Effector CD8-positive, alpha-beta T cell (primary cell): Measurements from ENCODE around the gene CLIC3.

Source experiments
- DNase-seq: peaks from one replicate; lab custom pipeline; 2025; lab: John Stamatoyannopoulos, UW

The CLIC3 gene

DNA sequence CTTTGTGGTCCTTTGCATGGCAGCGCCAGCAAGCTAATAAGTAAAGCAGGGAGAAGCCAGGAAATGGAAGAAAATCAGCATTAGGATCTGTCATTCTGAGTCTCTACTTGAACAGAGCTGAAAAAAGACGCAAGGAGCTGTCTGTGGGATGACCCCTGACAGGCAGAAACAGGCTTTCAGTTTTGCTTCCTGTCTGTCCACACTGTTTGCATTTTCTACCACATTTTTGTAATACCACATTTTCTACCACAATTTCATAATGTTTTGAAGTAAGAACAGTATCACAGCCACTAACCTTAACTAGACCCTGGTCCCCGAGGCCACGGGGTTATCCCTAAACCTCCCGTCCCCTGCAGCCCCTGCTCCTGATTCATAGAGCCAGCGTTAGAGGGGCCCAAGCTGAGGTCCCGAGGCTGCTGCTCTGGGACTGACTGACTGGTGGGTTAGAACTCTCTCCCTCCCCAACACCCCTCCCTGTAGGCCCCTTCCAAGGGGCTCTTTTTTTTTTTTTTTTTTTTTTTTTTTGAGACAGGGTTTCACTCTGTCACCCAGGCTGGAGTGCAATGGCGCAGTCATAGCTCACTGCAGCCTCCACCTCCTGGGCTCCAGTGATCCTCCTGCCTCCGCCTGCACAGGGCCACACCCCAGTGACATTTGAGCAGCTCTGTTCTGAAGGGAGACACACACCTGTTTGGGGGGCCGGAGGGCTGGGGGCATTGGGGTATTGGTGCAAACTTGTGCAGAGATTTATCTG lies 4.0 kb upstream of the CLIC3 start:
- no peak for DNase-seq

DNA sequence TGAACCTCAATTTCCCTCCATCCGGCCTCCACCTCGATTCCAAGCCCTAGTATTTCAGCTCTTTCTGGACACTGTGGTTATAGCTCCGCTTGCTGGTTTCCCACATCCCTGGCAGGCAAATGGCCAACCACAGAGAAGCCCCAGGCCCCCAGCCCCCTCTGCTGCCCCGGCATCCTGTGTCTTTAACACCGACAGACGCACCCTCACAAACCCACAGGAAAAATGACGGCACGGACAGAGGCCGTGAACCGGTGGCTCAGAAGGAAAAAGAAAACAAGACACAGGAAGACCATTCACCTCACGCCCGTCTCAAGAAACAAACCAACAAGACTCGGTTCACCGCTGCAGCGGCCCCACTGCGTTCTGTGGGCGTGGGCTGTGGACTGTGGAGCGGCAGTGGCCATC lies 1.5 kb upstream of the CLIC3 start:
- no peak for DNase-seq

DNA sequence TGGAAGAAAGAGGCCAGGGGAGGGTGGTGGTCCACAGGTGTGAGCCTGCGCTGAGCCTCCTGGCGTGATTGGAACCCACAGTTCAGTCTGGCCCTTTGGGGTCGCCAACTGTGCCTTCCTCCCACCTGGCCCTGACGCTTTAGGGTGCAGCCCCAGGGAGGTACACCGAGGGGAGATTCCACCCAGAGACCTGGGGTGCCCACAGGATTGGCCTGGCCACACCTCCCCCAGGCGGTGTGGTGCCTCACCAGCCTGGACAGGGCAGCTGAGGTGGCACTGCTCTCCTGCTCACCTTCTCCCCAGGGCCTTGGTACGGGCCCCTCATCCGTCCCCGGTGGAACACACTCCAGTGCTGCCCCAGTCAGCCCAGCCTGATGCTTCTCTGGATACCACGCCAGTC lies 1.0 kb upstream of the CLIC3 start:
- no peak for DNase-seq

- no peak for DNase-seq
These were observed 526 bp downstream of the CLIC3 start for GRCh38 chr9:136995772-136996311.

DNA sequence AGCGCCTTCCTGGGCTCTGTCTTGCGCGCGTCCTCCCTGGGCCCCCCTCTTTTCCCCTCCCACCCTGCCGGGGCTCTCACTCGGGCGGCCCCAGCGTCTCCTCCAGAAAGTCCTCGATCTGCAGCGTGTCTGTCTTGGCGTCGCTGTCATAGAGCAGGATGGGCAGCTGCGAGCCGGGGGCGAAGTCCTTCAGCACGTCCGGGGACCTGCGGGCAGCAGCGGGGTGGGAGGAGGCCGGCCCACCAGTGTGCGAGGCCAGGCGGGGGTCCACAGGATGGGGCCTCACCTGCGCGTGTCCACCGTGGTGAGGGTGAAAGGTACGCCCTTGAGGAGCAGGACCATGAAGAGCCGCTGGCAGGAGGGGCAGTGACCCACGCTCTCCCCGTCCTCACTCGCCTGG lies 1.0 kb downstream of the CLIC3 start:
- no peak for DNase-seq

GRCh38 chr9:136994888-136995230 lies 1.5 kb downstream of the CLIC3 start:
- DNase-seq = no peak

DNA sequence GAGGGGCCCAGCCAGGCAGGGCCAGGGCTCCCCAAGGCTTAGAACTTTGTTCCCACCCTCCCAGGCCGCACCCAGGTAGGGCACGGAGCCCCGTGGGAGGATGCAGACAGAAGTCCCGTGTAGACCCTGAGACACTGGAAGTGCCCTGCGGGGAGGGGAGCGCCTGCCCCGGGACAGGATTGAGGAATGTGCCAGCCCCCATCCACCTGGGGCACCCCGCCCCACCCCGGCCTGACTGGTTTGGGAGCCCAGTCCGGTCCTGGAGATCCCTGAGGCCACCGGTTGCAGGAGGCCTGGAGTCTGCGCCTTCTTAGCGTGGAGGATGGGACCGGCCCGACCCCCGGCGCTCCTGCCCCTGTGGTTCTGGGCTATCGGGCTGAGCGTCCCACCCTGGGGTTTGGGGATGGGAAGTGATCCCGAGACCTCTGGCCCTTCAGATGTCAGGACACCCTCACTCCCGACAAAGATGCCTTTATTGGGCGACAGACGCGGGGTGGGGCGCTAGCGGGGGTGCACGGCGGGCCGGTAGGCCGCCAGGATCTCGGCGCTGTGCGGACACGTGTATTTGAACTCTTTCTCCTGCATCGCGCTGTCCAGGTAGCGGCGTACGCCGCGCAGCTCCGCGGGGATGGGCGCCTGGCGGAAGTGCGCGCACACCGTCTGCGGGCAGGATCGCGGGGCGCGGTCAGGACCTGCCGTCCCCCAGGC lies 2.0 kb downstream of the CLIC3 start:
- DNase-seq = no peak

- no peak for DNase-seq
These were observed 3.5 kb downstream of the CLIC3 start for GRCh38 chr9:136992819-136993369.

DNA sequence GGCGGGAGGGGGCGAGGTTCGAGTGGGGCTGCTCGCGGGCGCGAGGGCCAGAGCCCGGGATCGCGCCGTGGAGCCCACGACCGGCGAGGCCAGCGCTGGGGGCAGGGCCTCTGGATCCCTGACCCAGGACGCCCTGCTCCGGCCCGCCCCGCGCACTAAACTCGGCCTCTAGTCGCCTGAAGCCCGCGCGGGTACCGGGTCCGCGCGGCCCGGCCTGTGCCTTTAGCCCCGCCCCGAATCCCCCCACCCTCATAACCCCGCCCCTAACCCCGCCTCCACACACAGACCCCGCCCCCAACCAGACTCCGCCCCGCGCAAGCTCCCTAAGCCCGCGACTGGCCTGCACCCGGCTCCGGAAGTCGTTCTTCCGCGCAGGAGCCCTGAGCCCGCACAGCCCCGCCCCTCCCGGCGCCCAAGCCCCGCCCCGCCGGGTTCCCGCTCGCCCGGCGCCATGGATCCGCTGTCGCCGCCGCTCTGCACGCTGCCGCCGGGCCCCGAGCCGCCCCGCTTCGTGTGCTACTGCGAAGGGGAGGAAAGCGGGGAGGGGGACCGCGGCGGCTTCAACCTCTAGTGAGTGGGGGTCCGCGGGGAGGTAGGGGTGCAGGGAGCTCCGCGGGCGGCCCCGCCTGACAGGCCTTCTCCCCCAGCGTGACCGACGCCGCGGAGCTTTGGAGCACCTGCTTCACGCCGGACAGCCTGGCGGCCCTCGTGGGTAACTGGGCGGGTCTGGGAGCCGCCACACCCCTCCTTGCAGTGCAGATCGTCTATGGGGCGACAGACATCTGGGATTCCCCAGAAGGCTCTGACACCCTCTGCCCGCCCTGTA lies 4.2 kb downstream of the CLIC3 start, which contains the start of gene PAXX:
TSS of gene PAXX (plus strand) at position 430 of the 826 bp plus-strand sequence. CDS start at position 452, 22 bp downstream.
- DNase-seq = peak; percentile 86

- DNase-seq = no peak
These were observed 6.0 kb downstream of the CLIC3 start for GRCh38 chr9:136990242-136990911.

GRCh38 chr9:136988872-136989271 lies 7.5 kb downstream of the CLIC3 start:
- no peak for DNase-seq

DNA sequence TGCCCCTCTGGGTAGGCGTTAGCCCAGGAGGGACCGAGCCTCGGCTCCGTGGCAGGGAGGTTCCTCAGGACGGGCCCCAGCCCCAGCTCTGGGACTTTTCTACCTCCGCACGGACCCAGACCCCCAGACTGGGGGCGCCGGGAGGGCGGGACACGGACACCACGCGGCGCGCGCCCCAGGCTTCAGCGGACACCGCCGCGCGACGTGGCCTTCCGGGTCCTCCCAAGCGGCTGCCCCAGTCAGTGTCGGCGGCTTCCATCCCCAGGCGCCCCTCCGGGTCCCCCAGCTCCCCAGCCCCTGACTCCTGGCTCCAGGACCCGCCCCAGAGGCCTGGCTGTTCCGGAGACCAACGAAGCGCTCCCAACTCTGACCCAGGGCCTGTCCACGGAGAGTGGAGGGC lies 10.5 kb downstream of the CLIC3 start:
- no peak for DNase-seq

- DNase-seq = no peak
These were observed 11.3 kb downstream of the CLIC3 start for GRCh38 chr9:136985027-136985602.

GRCh38 chr9:136984464-136985026 lies 11.8 kb downstream of the CLIC3 start:
- DNase-seq = no peak

GRCh38 chr9:136983656-136984314 lies 12.6 kb downstream of the CLIC3 start:
- DNase-seq = no peak

GRCh38 chr9:136983167-136983566 lies 13.2 kb downstream of the CLIC3 start:
- no peak for DNase-seq

DNA sequence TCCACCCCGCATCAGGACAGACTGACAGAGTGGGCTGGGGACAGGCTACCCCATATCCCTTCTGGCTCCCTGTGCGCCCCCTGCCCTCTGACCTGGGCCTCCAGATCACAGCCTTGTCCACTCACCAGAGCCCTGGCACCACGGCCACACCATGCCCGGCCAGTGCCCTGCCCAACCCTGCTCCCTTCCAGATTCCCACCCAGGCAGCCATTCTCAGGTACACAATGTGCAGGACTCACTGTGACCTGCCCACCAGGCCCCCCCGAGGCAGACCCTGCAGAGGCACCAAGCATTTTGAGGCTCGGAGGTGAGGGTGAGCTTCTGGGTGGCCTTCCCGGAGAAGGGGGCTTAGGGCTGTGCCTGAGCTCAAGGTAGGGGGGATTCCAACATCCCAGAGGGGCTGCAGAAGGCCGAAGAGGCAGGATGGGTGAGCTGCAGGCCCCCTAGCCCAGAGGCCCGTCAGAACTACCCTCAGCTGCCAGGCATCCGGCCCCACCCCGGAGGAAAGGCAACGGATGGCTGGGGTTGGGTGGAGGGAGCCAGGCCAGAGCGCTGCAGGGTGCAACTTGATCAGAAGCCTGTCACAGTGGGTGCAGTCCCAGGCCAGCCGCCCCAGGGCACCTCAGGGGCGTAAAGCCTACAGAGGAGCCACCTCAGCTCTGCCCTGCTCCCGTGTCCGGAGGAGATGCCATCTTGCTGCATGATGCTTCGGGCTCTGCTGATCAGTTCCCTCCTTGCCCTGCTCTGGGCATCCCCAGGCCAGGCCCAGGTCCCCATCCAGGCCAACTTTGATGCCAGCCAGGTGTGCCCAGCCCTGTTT lies 13.9 kb downstream of the CLIC3 start, which contains the start of gene LCNL1:
TSS of gene LCNL1 (plus strand) at position 762 of the 820 bp plus-strand sequence. CDS start 594 bp downstream, outside the sequence.
- no peak for DNase-seq

DNA sequence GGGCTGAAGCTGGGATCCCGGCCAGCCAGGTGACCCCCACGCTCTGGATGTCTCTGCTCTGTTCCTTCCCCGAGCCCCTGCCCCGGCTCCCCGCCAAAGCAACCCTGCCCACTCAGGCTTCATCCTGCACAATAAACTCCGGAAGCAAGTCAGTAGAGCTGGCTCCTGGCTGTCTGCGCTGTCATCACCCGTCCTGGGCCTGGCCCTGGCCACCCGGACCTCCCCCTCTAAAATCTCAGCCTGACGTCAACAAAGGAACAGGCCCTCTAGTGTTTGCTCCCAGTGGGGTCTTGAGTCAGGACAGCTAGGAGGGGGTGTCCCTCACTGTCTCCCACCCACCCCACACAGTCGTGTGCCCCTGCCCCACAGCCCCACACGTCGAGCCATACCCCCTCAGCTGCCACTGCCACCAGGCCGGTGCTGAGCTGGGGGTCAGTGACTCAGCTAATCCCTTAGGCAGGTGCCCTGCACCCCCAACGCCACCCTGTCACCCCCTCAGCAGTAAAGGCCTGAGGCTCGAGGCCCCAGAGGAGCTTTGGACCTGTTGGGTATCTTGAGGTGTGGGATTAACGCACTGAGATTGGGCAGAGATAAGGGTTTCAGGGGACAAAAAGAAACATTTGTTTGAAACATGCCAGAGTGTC lies 14.7 kb downstream of the CLIC3 start:
- no peak for DNase-seq
